Osteoblast (primary cell): ENCODE measurements around the gene FBXO31. TPM values are rescaled to one million over a fixed set of nuclear protein-coding genes. Genes with fewer than 3 reads are reported as not detected.
"Not testable (repeated sequence)": the region's sequence is repeated elsewhere in the genome, so short reads cannot be mapped to it uniquely, and the experiment has no call there.

ENCODE experiments used
- DNase-seq: peaks from one replicate; pipeline ENCODE4 v3.0.0; 2011; ENCODE audit warnings: low spot score, mixed read lengths; ENCODE audit not compliant: insufficient read length; ENCODE audit errors: missing footprints
- H2AFZ ChIP-seq: 2 replicates; pipeline ENCODE4 v1.6.0; 2011; ENCODE audit warnings: mild to moderate bottlenecking, low read length
- H3K27ac ChIP-seq: 2 replicates; pipeline ENCODE4 v1.5.1; 2011; ENCODE audit warnings: mild to moderate bottlenecking, low read depth, low read length, moderate library complexity
- H3K27me3 ChIP-seq: 2 replicates; pipeline ENCODE4 v1.6.0; 2012; ENCODE audit warnings: mild to moderate bottlenecking, control low read depth, inconsistent platforms, low read length, moderate library complexity; ENCODE audit not compliant: insufficient read depth
- H3K36me3 ChIP-seq: 2 replicates; pipeline ENCODE4 v1.5.1; 2011; ENCODE audit warnings: mild to moderate bottlenecking, low read length, control low read depth, moderate library complexity; ENCODE audit not compliant: insufficient read depth
- H3K4me1 ChIP-seq: 2 replicates; pipeline ENCODE4 v1.5.1; 2011; ENCODE audit warnings: mild to moderate bottlenecking, low read length, control low read depth, moderate library complexity; ENCODE audit not compliant: insufficient read depth
- H3K4me2 ChIP-seq: 2 replicates; pipeline ENCODE4 v1.6.0; 2011; ENCODE audit warnings: mild to moderate bottlenecking, low read length; ENCODE audit not compliant: insufficient read depth
- H3K4me3 ChIP-seq: fragments of 200-600 bp; sonication (generic); 3 replicates; pipeline ENCODE4 v1.5.1; 2012; ENCODE audit warnings: mild to moderate bottlenecking, low read length, inconsistent platforms; ENCODE audit not compliant: insufficient read depth
- H3K79me2 ChIP-seq: 2 replicates; pipeline ENCODE4 v1.6.0; 2012; ENCODE audit warnings: mild to moderate bottlenecking, low read length, control low read depth, inconsistent platforms; ENCODE audit not compliant: insufficient read depth
- H3K9me3 ChIP-seq: 2 replicates; pipeline ENCODE4 v1.5.1; 2011; ENCODE audit warnings: low read depth, low read length, control low read depth
- H4K20me1 ChIP-seq: 2 replicates; pipeline ENCODE4 v1.6.0; 2012; ENCODE audit warnings: mild to moderate bottlenecking, low read length, control low read depth; ENCODE audit not compliant: insufficient read depth
- total RNA-seq: library from RNA; depleted of rRNA; stranded (reverse); fragments of >200 nt; gene quantifications from 2 replicates; pipeline ENCODE4 v1.2.3, GENCODE V29; 2012
- TF ChIP-seq, protein P1 (sequence below): IDR thresholded peaks from 2 replicates; pipeline ENCODE4 v1.5.1; 2011; ENCODE audit warnings: mild to moderate bottlenecking, low read depth, low read length, moderate library complexity; ENCODE audit errors: extremely low read depth

Gene FBXO31
- total RNA-seq, 1 donor: 33.3 TPM

DNA sequence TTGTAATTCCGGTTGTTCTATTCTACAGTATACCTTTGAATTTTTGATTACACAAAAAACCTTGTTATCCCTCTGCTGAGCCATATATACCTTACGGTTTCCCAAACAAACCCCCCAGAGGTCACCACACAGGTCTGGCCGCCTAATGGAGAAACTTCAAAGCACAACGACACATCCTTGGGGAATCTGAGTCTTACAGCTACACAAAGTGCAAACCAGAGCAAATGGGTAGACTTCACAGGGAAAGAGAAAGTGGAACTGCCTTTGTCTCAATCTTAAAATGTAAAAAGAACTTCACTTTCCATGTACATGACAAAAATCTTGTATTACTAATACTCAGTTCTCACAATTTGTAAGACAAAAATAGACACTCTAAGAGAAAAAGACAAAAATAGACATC lies 2.7 kb downstream of the FBXO31 start:
- no peaks in the 10 kb centered on the region for H3K36me3 ChIP-seq
- peak overlapping the region; percentile 64 for H3K27ac ChIP-seq
- peak overlapping the region; percentile 94 for H3K4me2 ChIP-seq
- H2AFZ ChIP-seq: no peak overlapping the region
- no peaks in the 10 kb centered on the region for H3K27me3 ChIP-seq
- peaks cover 30% of the 10 kb centered on the region for H3K4me1 ChIP-seq
- peak overlapping the region; percentile 76 for H3K4me3 ChIP-seq
- H3K79me2 ChIP-seq: peaks cover 71% of the 10 kb centered on the region
- H3K9me3 ChIP-seq: no peaks in the 10 kb centered on the region
- no peak for DNase-seq
- H4K20me1 ChIP-seq: peaks cover 35% of the 10 kb centered on the region
- TF ChIP-seq, protein P1, sequence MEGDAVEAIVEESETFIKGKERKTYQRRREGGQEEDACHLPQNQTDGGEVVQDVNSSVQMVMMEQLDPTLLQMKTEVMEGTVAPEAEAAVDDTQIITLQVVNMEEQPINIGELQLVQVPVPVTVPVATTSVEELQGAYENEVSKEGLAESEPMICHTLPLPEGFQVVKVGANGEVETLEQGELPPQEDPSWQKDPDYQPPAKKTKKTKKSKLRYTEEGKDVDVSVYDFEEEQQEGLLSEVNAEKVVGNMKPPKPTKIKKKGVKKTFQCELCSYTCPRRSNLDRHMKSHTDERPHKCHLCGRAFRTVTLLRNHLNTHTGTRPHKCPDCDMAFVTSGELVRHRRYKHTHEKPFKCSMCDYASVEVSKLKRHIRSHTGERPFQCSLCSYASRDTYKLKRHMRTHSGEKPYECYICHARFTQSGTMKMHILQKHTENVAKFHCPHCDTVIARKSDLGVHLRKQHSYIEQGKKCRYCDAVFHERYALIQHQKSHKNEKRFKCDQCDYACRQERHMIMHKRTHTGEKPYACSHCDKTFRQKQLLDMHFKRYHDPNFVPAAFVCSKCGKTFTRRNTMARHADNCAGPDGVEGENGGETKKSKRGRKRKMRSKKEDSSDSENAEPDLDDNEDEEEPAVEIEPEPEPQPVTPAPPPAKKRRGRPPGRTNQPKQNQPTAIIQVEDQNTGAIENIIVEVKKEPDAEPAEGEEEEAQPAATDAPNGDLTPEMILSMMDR: no peak

DNA sequence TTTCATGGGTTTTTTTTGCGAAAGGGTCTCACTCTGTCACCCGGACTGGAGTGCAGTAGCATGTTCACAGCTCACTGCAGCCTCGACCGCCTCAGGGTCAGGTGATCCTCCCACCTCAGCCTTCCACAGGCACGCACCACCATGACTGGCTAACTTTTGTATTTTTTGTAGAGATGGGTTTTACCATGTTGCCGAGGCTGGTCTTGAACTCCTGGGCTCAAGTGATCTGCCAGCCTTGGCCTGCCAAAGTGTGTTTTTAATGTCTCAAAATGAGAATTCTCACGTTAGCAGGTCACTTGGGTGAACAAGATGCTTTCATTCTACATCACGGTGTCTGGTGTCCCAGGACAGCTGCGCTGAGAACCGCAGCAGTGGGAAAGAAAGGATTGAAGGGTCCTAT lies 3.2 kb downstream of the FBXO31 start:
- Histone ChIP-seq H3K4me3 (no peak overlapping the region), H3K4me1 (peaks cover 34% of the 10 kb centered on the region), H3K36me3 (no peaks in the 10 kb centered on the region), H3K79me2 (peaks cover 75% of the 10 kb centered on the region), H4K20me1 (peaks cover 39% of the 10 kb centered on the region), H3K27ac (peak overlapping the region; percentile 64), H3K4me2 (peak overlapping the region; percentile 94), H3K9me3 (no peaks in the 10 kb centered on the region), H2AFZ (no peak overlapping the region), H3K27me3 (no peaks in the 10 kb centered on the region)
- TF ChIP-seq, protein P1: no peak
- no peak for DNase-seq

DNA sequence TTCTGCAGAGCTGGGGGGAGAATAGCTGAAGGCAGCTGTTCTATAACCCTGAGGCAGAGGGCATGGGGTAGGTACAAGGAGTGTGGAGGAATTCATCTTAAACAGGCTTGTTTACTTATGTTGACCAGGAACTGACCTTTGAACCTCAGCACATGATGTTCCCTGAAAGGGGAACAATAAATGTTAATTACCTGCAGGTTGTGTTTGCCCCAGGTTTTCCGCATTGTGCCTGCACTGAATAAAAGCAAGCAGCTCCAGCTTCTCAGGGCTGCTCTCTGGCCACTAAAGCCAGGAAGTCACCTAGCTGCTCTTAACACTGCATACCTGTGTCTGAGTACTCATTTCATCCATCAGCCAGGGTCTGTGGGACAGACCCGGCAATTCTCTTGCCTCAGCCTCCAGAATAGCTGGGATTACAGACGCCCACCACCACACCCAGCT lies 4.2 kb downstream of the FBXO31 start:
- not testable (repeated sequence) for H3K4me3 ChIP-seq, H3K9me3 ChIP-seq, DNase-seq, H3K4me2 ChIP-seq, H3K36me3 ChIP-seq, H3K27ac ChIP-seq, H3K27me3 ChIP-seq, H2AFZ ChIP-seq
- Histone ChIP-seq H3K79me2 (peaks cover 85% of the 10 kb centered on the region), H4K20me1 (peaks cover 44% of the 10 kb centered on the region), H3K4me1 (peaks cover 35% of the 10 kb centered on the region)

DNA sequence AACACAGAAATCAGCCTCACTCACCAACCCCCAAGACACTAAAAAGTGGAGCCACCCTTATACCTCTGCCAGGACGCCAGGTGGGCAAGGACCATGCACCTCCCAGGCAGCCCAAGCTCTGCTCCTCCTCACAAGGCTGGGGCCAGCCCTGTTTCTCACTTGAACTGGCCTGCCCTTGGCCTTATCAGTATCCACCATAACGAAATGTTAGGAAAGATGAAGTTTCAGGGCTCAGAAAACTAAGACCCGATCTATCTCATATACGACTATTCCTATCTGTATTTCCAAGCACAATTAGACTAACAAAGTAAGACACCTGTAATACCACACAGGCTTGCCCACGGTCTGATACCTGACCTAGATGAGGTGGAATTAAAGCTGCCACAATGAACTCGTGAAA lies 6.9 kb downstream of the FBXO31 start:
- H3K9me3 ChIP-seq: no peaks in the 10 kb centered on the region
- no peak overlapping the region for H2AFZ ChIP-seq
- H3K27me3 ChIP-seq: no peaks in the 10 kb centered on the region
- no peak overlapping the region for H3K4me3 ChIP-seq
- H4K20me1 ChIP-seq: peaks cover 41% of the 10 kb centered on the region
- H3K36me3 ChIP-seq: no peaks in the 10 kb centered on the region
- H3K27ac ChIP-seq: peak overlapping the region; percentile 70
- TF ChIP-seq, protein P1: no peak
- H3K4me1 ChIP-seq: peaks cover 25% of the 10 kb centered on the region
- no peak overlapping the region for H3K4me2 ChIP-seq
- H3K79me2 ChIP-seq: peaks cover 94% of the 10 kb centered on the region
- DNase-seq: no peak
